ENCODE results near the gene FIGN. TPM values are rescaled to one million over a fixed set of nuclear protein-coding genes. Genes with fewer than 3 reads are reported as not detected.

FIGN gene
- total RNA-seq, 2 experiments from 2014 or later = not detected

- Mint-ChIP-seq H3K27ac (no peak overlapping the region), H3K36me3 (ENCODE audit: low read depth) (no peaks in the 10 kb centered on the region), H3K4me1 (ENCODE audit: low read depth) (no peaks in the 10 kb centered on the region), H3K9me3 (peaks cover 2% of the 10 kb centered on the region), H3K27me3 (no peaks in the 10 kb centered on the region), H3K4me3 (no peak overlapping the region)
- CTCF ChIA-PET = no interaction called here
- TF ChIP-seq, protein P1, sequence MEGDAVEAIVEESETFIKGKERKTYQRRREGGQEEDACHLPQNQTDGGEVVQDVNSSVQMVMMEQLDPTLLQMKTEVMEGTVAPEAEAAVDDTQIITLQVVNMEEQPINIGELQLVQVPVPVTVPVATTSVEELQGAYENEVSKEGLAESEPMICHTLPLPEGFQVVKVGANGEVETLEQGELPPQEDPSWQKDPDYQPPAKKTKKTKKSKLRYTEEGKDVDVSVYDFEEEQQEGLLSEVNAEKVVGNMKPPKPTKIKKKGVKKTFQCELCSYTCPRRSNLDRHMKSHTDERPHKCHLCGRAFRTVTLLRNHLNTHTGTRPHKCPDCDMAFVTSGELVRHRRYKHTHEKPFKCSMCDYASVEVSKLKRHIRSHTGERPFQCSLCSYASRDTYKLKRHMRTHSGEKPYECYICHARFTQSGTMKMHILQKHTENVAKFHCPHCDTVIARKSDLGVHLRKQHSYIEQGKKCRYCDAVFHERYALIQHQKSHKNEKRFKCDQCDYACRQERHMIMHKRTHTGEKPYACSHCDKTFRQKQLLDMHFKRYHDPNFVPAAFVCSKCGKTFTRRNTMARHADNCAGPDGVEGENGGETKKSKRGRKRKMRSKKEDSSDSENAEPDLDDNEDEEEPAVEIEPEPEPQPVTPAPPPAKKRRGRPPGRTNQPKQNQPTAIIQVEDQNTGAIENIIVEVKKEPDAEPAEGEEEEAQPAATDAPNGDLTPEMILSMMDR (IDR thresholded peaks at IDR 0.05) = no peak
- DNase-seq (no peak), ATAC-seq (no peak)
- POLR2A ChIA-PET = no interaction called here
- intact Hi-C loops (cut with micrococcal nuclease) = no loop called here
These were observed 24.1 kb downstream of the FIGN start for GRCh38 chr2:163711699-163712098.

DNA sequence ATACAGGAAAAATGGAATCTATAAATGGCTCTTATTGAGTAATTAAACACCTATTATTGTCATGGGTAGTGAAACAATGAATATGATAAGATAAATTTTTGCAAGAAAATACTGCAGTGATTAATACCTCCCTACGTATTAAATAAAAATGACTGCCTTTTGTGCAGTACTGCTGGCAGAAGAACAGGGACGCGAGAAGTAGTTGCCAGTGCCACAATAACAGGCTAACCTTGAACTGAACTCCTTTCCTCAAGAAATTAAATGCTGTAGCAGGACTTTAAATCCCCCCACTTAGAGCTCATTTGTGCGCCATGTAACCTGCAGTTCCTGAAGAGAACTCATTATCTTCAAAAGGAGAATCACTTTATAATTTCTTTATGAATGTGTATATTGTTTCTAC is 24.6 kb downstream of the FIGN start:
- POLR2A ChIA-PET = no interaction called here
- H3K27ac Mint-ChIP-seq = no peak overlapping the region
- intact Hi-C loops (cut with micrococcal nuclease) = no loop called here

DNA sequence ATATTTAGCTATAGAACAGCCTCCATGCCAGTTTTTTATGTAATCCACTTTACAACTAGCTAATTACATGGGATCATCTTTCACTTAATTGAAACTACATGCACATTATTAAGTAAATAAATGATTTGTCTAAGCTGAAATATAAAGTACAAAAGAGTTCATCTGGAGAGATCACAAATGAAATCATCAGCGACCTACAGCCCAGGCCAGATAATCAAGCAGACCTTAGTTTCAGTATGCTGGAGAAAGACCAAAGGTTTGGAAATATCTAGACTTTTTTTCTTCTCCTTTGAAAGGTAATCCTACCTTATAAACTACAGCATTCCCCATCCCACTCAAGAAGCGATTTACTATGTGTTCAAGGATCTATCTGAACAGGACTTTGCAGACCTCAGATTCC is 26.5 kb downstream of the FIGN start:
- Mint-ChIP-seq H3K9me3 (peaks cover 2% of the 10 kb centered on the region), H3K4me1 (ENCODE audit: low read depth) (no peaks in the 10 kb centered on the region), H3K36me3 (ENCODE audit: low read depth) (no peaks in the 10 kb centered on the region), H3K27ac (no peak overlapping the region), H3K4me3 (no peak overlapping the region), H3K27me3 (no peaks in the 10 kb centered on the region)
- POLR2A ChIA-PET = no interaction called here
- ATAC-seq = no peak
- intact Hi-C loops (cut with micrococcal nuclease) = no loop called here
- no peak for DNase-seq
- CTCF ChIA-PET = no interaction called here
- TF ChIP-seq, protein P1 (IDR thresholded peaks at IDR 0.05) = no peak

More for the DNA sequence above, 24.6 kb downstream of the FIGN start:
- H3K36me3 Mint-ChIP-seq (ENCODE audit: low read depth) = no peaks in the 10 kb centered on the region
- CTCF ChIA-PET = no interaction called here
- TF ChIP-seq, protein P1 (IDR thresholded peaks at IDR 0.05) = no peak
- H3K4me3 Mint-ChIP-seq = no peak overlapping the region
- DNase-seq (no peak), ATAC-seq (no peak)
- no peaks in the 10 kb centered on the region for H3K27me3 Mint-ChIP-seq
- H3K9me3 Mint-ChIP-seq = peaks cover 2% of the 10 kb centered on the region
- no peaks in the 10 kb centered on the region for H3K4me1 Mint-ChIP-seq (ENCODE audit: low read depth)

DNA sequence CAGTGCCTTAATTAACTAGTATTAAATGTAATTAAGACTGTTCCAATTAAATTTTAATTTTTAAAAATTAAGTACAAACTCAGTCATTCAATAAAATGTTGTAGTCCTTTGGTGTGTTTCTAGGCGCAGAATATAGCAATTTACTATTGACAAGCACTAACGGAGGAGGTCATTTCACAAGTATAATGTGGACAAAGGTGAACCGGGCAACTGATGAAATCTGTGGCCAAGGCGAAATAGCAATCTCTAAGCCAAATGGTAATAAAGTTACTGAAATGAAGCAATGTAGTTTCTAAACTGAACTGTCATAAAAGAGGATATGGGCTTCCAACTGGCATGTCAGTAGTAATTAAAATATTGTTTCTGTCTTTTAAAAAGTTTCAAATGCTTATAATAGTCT is 27.5 kb downstream of the FIGN start:
- no peak for DNase-seq
- ChIA-PET POLR2A (no interaction called here), CTCF (no interaction called here)
- H3K4me1 Mint-ChIP-seq (ENCODE audit: low read depth) = no peaks in the 10 kb centered on the region
- no peaks in the 10 kb centered on the region for H3K36me3 Mint-ChIP-seq (ENCODE audit: low read depth)
- peaks cover 2% of the 10 kb centered on the region for H3K9me3 Mint-ChIP-seq
- TF ChIP-seq, protein P1 (IDR thresholded peaks at IDR 0.05) = no peak
- H3K4me3 Mint-ChIP-seq = no peak overlapping the region
- no peaks in the 10 kb centered on the region for H3K27me3 Mint-ChIP-seq
- intact Hi-C loops (cut with micrococcal nuclease) = no loop called here
- H3K27ac Mint-ChIP-seq = no peak overlapping the region
- no peak for ATAC-seq

DNA sequence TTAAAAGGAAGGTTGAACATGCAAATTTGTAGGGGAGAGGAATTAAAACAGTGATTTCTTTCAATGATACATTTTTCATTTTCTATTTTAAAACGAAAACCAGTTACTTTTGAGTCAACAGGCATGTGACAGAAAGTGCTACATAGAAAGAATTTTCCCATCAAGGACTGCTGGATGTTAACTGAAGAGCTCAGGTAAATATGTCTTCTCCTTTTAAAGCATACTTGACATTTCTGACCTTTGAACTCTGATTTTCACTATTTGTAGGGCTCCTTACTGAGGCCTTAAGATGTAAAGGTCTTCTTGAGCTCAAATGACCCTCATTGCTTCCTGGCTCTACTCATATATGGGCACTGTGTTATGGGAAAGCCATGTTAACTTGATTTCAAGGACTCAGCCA is 32.4 kb downstream of the FIGN start:
- ATAC-seq = no peak

More for the DNA sequence above, 32.4 kb downstream of the FIGN start:
- TF ChIP-seq, protein P1 (IDR thresholded peaks at IDR 0.05) = no peak
- peaks cover 2% of the 10 kb centered on the region for H3K9me3 Mint-ChIP-seq
- intact Hi-C loops (cut with micrococcal nuclease) = no loop called here
- no peak for DNase-seq
- no peaks in the 10 kb centered on the region for H3K27me3 Mint-ChIP-seq
- CTCF ChIA-PET = no interaction called here
- POLR2A ChIA-PET = no interaction called here
- no peaks in the 10 kb centered on the region for H3K36me3 Mint-ChIP-seq (ENCODE audit: low read depth)
- H3K4me1 Mint-ChIP-seq (ENCODE audit: low read depth) = no peaks in the 10 kb centered on the region
- no peak overlapping the region for H3K4me3 Mint-ChIP-seq
- H3K27ac Mint-ChIP-seq = no peak overlapping the region
